Measurements from ENCODE around the gene MYPOP. TPM values are rescaled to one million over a fixed set of nuclear protein-coding genes. Genes with fewer than 3 reads are reported as not detected.

The MYPOP gene
- total RNA-seq, 1 experiment from 2014 or later = 9.0 TPM

DNA sequence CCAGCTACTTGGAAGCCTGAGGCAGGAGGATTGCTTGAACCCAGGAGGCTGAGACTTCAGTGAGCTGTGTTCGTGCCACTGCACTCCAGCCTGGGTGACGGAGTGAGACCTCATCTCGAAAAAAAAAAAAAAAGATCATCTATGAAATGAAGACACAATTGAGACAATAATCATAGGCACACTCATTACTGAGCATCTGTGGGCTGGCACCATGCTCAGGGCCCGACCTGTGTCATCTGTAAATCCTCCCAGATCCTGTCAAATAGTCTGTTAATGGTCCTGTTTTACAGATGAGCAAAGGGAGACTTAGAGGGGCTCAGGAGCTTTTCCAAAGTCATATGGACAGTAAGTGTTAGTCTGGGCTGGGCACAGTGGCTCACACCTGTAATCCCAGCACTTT is 16.3 kb upstream of the MYPOP start:
- Histone ChIP-seq H4K91ac (ENCODE audit: insufficient read length, low read depth, low read length) (no peak overlapping the region), H2AK5ac (ENCODE audit: insufficient read length, low read length) (no peak overlapping the region), H2BK5ac (ENCODE audit: insufficient read length, low read length) (no peak overlapping the region), H4K8ac (replicated peaks; ENCODE audit: insufficient read length, low read depth, low read length) (no peak overlapping the region), H3K56ac (ENCODE audit: insufficient read length, low read depth, low read length) (no peak overlapping the region), H3K9ac (ENCODE audit: extremely low read depth, insufficient read length, low read length) (no peak overlapping the region), H2BK12ac (ENCODE audit: insufficient read length, low read depth, low read length) (no peak overlapping the region), H3K18ac (ENCODE audit: insufficient read length, low read depth, low read length) (no peak overlapping the region), H4K5ac (ENCODE audit: insufficient read length, low read depth, low read length) (no peak overlapping the region), H2BK15ac (ENCODE audit: low read depth, low read length) (no peak overlapping the region), H4K20me1 (ENCODE audit: control insufficient read depth, insufficient read depth, insufficient read length) (no peaks in the 10 kb centered on the region), H2AFZ (ENCODE audit: low read length) (no peak overlapping the region), H3K4me1 (ENCODE audit: insufficient read depth, low read length) (no peaks in the 10 kb centered on the region), H2BK120ac (ENCODE audit: low read depth, low read length, poor library complexity, severe bottlenecking) (no peak overlapping the region), H3K14ac (ENCODE audit: insufficient read depth, low read length) (no peak overlapping the region), H3K9me3 (ENCODE audit: control insufficient read depth, low read depth, low read length) (no peaks in the 10 kb centered on the region), H3K23me2 (ENCODE audit: insufficient read length, low read depth, low read length, poor library complexity, severe bottlenecking) (no peaks in the 10 kb centered on the region), H3K27me3 (ENCODE audit: insufficient read depth, low read length) (no peaks in the 10 kb centered on the region), H2BK20ac (ENCODE audit: low read depth, low read length, poor library complexity, severe bottlenecking) (no peak overlapping the region), H3K23ac (ENCODE audit: insufficient read length, low read depth, low read length) (no peak overlapping the region), H3T11ph (ENCODE audit: low read length) (no peak overlapping the region), H3K79me2 (ENCODE audit: insufficient read depth, low read length) (no peaks in the 10 kb centered on the region), H3K4ac (ENCODE audit: low read depth, low read length) (no peak overlapping the region), H3K79me1 (ENCODE audit: insufficient read depth, low read depth, low read length, poor library complexity, severe bottlenecking) (no peaks in the 10 kb centered on the region), H3K27ac (ENCODE audit: insufficient read length, low read depth, low read length) (no peak overlapping the region), H3K4me2 (ENCODE audit: insufficient read depth, insufficient read length, low read length) (no peak overlapping the region)
- Mint-ChIP-seq H3K9me3 (no peaks in the 10 kb centered on the region), H3K4me3 (no peak overlapping the region), H3K36me3 (ENCODE audit: insufficient read depth in 1 of 3, low read depth in 3 of 3) (no peaks in the 10 kb centered on the region), H3K4me1 (peaks cover 5 to 11% of the 10 kb centered on the region in 2 experiments), H3K27me3 (ENCODE audit: low read depth) (peaks cover 16% of the 10 kb centered on the region; the same call in 1 of the 2 replicates), H3K27ac (no peak overlapping the region)
- no CpG with 5 or more reads among the region's 4 CpGs for WGBS (ENCODE audit: extremely low coverage, insufficient read length, low lambda C conversion rate)
- no peak for DNase-seq
- TF ChIP-seq, protein P1, sequence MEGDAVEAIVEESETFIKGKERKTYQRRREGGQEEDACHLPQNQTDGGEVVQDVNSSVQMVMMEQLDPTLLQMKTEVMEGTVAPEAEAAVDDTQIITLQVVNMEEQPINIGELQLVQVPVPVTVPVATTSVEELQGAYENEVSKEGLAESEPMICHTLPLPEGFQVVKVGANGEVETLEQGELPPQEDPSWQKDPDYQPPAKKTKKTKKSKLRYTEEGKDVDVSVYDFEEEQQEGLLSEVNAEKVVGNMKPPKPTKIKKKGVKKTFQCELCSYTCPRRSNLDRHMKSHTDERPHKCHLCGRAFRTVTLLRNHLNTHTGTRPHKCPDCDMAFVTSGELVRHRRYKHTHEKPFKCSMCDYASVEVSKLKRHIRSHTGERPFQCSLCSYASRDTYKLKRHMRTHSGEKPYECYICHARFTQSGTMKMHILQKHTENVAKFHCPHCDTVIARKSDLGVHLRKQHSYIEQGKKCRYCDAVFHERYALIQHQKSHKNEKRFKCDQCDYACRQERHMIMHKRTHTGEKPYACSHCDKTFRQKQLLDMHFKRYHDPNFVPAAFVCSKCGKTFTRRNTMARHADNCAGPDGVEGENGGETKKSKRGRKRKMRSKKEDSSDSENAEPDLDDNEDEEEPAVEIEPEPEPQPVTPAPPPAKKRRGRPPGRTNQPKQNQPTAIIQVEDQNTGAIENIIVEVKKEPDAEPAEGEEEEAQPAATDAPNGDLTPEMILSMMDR (conservative IDR thresholded peaks at IDR 0.05) = no peak
